Smooth muscle cell of the brain vasculature (primary cell): ENCODE measurements around the gene TMEM54.

Source experiments
- DNase-seq: peaks from one replicate; pipeline ENCODE4 v3.0.0-alpha.2; 2012; ENCODE audit warnings: low read depth, low spot score

TMEM54 gene

GRCh38 chr1:32881871-32882850 is 19.0 kb downstream of the TMEM54 start:
- no peak for DNase-seq

GRCh38 chr1:32881291-32881690 is 19.9 kb downstream of the TMEM54 start:
- DNase-seq, result no peak

- DNase-seq, result no peak
Measured at GRCh38 chr1:32878637-32879041, 22.6 kb downstream of the TMEM54 start.

GRCh38 chr1:32878183-32878582 is 23.0 kb downstream of the TMEM54 start:
- no peak for DNase-seq

GRCh38 chr1:32877211-32878110 is 23.7 kb downstream of the TMEM54 start:
- DNase-seq, result no peak

- no peak for DNase-seq
Measured at GRCh38 chr1:32876341-32877210, 24.6 kb downstream of the TMEM54 start.

- DNase-seq, result no peak
Measured at GRCh38 chr1:32874860-32875752, 26.1 kb downstream of the TMEM54 start.

- DNase-seq, result no peak
Measured at GRCh38 chr1:32873484-32873883, 27.7 kb downstream of the TMEM54 start.

GRCh38 chr1:32872192-32872460 is 29.1 kb downstream of the TMEM54 start:
- no peak for DNase-seq

- no peak for DNase-seq
Measured at GRCh38 chr1:32871364-32872191, 29.6 kb downstream of the TMEM54 start.

- no peak for DNase-seq
Measured at GRCh38 chr1:32870615-32871363, 30.4 kb downstream of the TMEM54 start, which contains the start of gene FNDC5. Gene FNDC5 (minus strand): TSS chr1:32870912.

GRCh38 chr1:32869923-32870614 is 31.1 kb downstream of the TMEM54 start:
- no peak for DNase-seq

- DNase-seq, result no peak
Measured at GRCh38 chr1:32868806-32869455, 32.3 kb downstream of the TMEM54 start.

- no peak for DNase-seq
Measured at GRCh38 chr1:32868085-32868484, 33.1 kb downstream of the TMEM54 start.

GRCh38 chr1:32867671-32868070 is 33.5 kb downstream of the TMEM54 start:
- DNase-seq, result no peak

- no peak for DNase-seq
Measured at GRCh38 chr1:32867151-32867550, 34.0 kb downstream of the TMEM54 start.

- no peak for DNase-seq
Measured at GRCh38 chr1:32865639-32866405, 35.4 kb downstream of the TMEM54 start.
